Activated CD4-positive, alpha-beta T cell treated with anti-CD3 and anti-CD28 coated beads for 36 hours (primary cell): ENCODE results near the gene A4GNT. TPM values are rescaled to one million over a fixed set of nuclear protein-coding genes. Genes with fewer than 3 reads are reported as not detected.

Source experiments
- ATAC-seq: fragments of 200-7000 bp; cut with Tn5 transposase; one replicate; pipeline ENCODE4 v1.10.0; 2021; ENCODE audit warnings: mild to moderate bottlenecking, moderate library complexity
- CTCF ChIA-PET: fragments of 350-600 bp; sonication (Branson Sonifier 250); formaldehyde crosslinking; loops from one replicate; lab custom pipeline; 2021; ENCODE audit warnings: antibody characterized with exemption; lab: Charles Lee
- POLR2A ChIA-PET: fragments of 350-600 bp; sonication (Branson Sonifier 250); formaldehyde crosslinking; loops from one replicate; lab custom pipeline; 2021; ENCODE audit warnings: antibody characterized with exemption, inconsistent platforms; lab: Charles Lee
- DNase-seq: peaks from one replicate; pipeline ENCODE4 v3.0.0-alpha.2; 2020
- H3K27ac Mint-ChIP-seq: one replicate; pipeline ENCODE4 v1.8.0; 2021; ENCODE audit warnings: mixed read lengths
- H3K27me3 Mint-ChIP-seq: one replicate; pipeline ENCODE4 v1.8.0; 2021; ENCODE audit warnings: mixed read lengths
- H3K36me3 Mint-ChIP-seq: one replicate; pipeline ENCODE4 v1.8.0; 2021; ENCODE audit warnings: low read depth, mixed read lengths
- H3K4me1 Mint-ChIP-seq: one replicate; pipeline ENCODE4 v1.8.0; 2021; ENCODE audit warnings: mixed read lengths
- H3K4me3 Mint-ChIP-seq: one replicate; pipeline ENCODE4 v1.8.0; 2021; ENCODE audit warnings: mild to moderate bottlenecking, moderate library complexity, mixed read lengths
- H3K9me3 Mint-ChIP-seq: one replicate; pipeline ENCODE4 v1.8.0; 2021; ENCODE audit warnings: low read depth, mixed read lengths
- intact Hi-C, 2 experiments: fragments of 100-400 bp; cut with DNase I in 1 of 2; cut with micrococcal nuclease in 1 of 2; formaldehyde crosslinking; loops; one replicate each; pipeline versions ENCODE4 v1.14.2 to v1.15.1; 2022 to 2024; cut with DNase I, micrococcal nuclease
- total RNA-seq, 2 experiments: library from RNA; stranded (reverse); gene quantifications; one replicate each; pipeline ENCODE4 v1.2.3, GENCODE V29; 2021

The A4GNT gene
- total RNA-seq, 2 experiments from 2014 or later, result not detected

- H3K4me1 Mint-ChIP-seq, result peaks cover 36% of the 10 kb centered on the region
Measured at GRCh38 chr3:138079901-138080300, 52.3 kb downstream of the A4GNT start.

GRCh38 chr3:138078901-138079344 lies 53.3 kb downstream of the A4GNT start:
- ChIA-PET POLR2A (no interaction called here), CTCF (interaction anchor here (0.8 to 1.9 kb wide), 2 partner anchors 10 to 39 kb away, joined by 4 to 7 read pairs; no protein-coding TSS in a partner anchor)
- intact Hi-C loops, result no loop called here
- Mint-ChIP-seq H3K27me3 (peaks cover 4% of the 10 kb centered on the region), H3K4me3 (no peak overlapping the region), H3K4me1 (peaks cover 33% of the 10 kb centered on the region), H3K27ac (no peak overlapping the region), H3K9me3 (no peaks in the 10 kb centered on the region), H3K36me3 (no peaks in the 10 kb centered on the region)
- ATAC-seq, result peak; percentile 79
- peak; percentile 57 for DNase-seq

More at GRCh38 chr3:138079901-138080300, 52.3 kb downstream of the A4GNT start:
- H3K4me3 Mint-ChIP-seq, result no peak overlapping the region
- no peaks in the 10 kb centered on the region for H3K36me3 Mint-ChIP-seq
- ChIA-PET POLR2A (interaction anchor here (0.6 kb wide), 1 partner anchor 13 kb away, joined by 3 read pairs; no protein-coding TSS in a partner anchor), CTCF (interaction anchor here (1.9 kb wide), 1 partner anchor 38 kb away, joined by 7 read pairs; no protein-coding TSS in a partner anchor)
- no peak overlapping the region for H3K27ac Mint-ChIP-seq
- intact Hi-C loops, result loop anchor here in 1 of 2 experiments (5.0 kb wide), 1 partner anchor 92 kb away; the partner anchor contains the start of gene DBR1
- DNase-seq (no peak), ATAC-seq (no peak)
- H3K27me3 Mint-ChIP-seq, result peaks cover 4% of the 10 kb centered on the region
- no peaks in the 10 kb centered on the region for H3K9me3 Mint-ChIP-seq

GRCh38 chr3:138078096-138078495 lies 54.1 kb downstream of the A4GNT start:
- ChIA-PET POLR2A (no interaction called here), CTCF (interaction anchor here (0.6 to 0.8 kb wide), 2 partner anchors 9 to 394 kb away, joined by 4 read pairs; no protein-coding TSS in a partner anchor)
- ATAC-seq (no peak), DNase-seq (no peak)
- Mint-ChIP-seq H3K27ac (no peak overlapping the region), H3K27me3 (peaks cover 4% of the 10 kb centered on the region), H3K36me3 (no peaks in the 10 kb centered on the region), H3K9me3 (no peaks in the 10 kb centered on the region), H3K4me3 (no peak overlapping the region), H3K4me1 (peaks cover 28% of the 10 kb centered on the region)
- intact Hi-C loops, result no loop called here

Other genes with a start within 250 kb of the A4GNT start
- gene CLDN18, start 122.2 kb downstream of the A4GNT start, total RNA-seq, result not detected
- not detected for gene DZIP1L, start 16.8 kb downstream of the A4GNT start, total RNA-seq
- 10 to 100 TPM; 16.4 to 22.0 TPM for gene DBR1, start 42.5 kb upstream of the A4GNT start, total RNA-seq
- 10 to 100 TPM; 38.3 to 46.2 TPM for gene ARMC8, start 54.9 kb upstream of the A4GNT start, total RNA-seq
- under 1 TPM; 0.46 to 0.65 TPM for gene NME9, start 197.5 kb upstream of the A4GNT start, total RNA-seq
- gene MRAS, start 216.2 kb upstream of the A4GNT start, total RNA-seq, result under 1 TPM; 0.16 TPM